H9 (cell line): ENCODE measurements around the gene MEIOSIN. TPM values are rescaled to one million over a fixed set of nuclear protein-coding genes. Genes with fewer than 3 reads are reported as not detected.

Source experiments
- DNase-seq: peaks from one replicate; pipeline ENCODE4 v3.0.0-alpha.2; 2017
- H2AFZ ChIP-seq: one replicate; pipeline ENCODE4 v1.6.1; 2013; ENCODE audit warnings: mild to moderate bottlenecking, low read length, control low read depth, moderate library complexity
- H2AK5ac ChIP-seq: 2 replicates; pipeline ENCODE4 v1.6.1; 2013; ENCODE audit warnings: low read length, control low read depth, mixed read lengths; ENCODE audit not compliant: insufficient read length
- H2BK120ac ChIP-seq: one replicate; pipeline ENCODE4 v1.6.1; 2013; ENCODE audit warnings: low read depth, mild to moderate bottlenecking, low read length, control low read depth, inconsistent platforms; ENCODE audit not compliant: poor library complexity, severe bottlenecking
- H2BK12ac ChIP-seq: 2 replicates; pipeline ENCODE4 v1.6.1; 2013; ENCODE audit warnings: low read length, control low read depth, mixed read lengths, low read depth; ENCODE audit not compliant: insufficient read length
- H2BK15ac ChIP-seq: 2 replicates; pipeline ENCODE4 v1.6.1; 2013; ENCODE audit warnings: low read depth, low read length, control low read depth
- H2BK20ac ChIP-seq: one replicate; pipeline ENCODE4 v1.6.1; 2013; ENCODE audit warnings: low read depth, mild to moderate bottlenecking, low read length, control low read depth, inconsistent platforms; ENCODE audit not compliant: poor library complexity, severe bottlenecking
- H2BK5ac ChIP-seq: 2 replicates; pipeline ENCODE4 v1.6.1; 2013; ENCODE audit warnings: low read length, control low read depth, mixed read lengths; ENCODE audit not compliant: insufficient read length
- H3K14ac ChIP-seq: 2 replicates; pipeline ENCODE4 v1.6.1; 2013; ENCODE audit warnings: low read length, control low read depth; ENCODE audit not compliant: insufficient read depth
- H3K18ac ChIP-seq: 2 replicates; pipeline ENCODE4 v1.6.1; 2013; ENCODE audit warnings: low read depth, mild to moderate bottlenecking, mixed read lengths, low read length, control low read depth; ENCODE audit not compliant: insufficient read length
- H3K23ac ChIP-seq: 2 replicates; pipeline ENCODE4 v1.6.1; 2013; ENCODE audit warnings: low read length, control low read depth, mixed read lengths, low read depth; ENCODE audit not compliant: insufficient read length
- H3K23me2 ChIP-seq: 2 replicates; pipeline ENCODE4 v1.6.1; 2013; ENCODE audit warnings: low read depth, mild to moderate bottlenecking, mixed read lengths, low read length, control low read depth; ENCODE audit not compliant: insufficient read length, poor library complexity, severe bottlenecking
- H3K27ac ChIP-seq: 2 replicates; pipeline ENCODE4 v1.5.1; 2013; ENCODE audit warnings: low read length, control low read depth, mixed read lengths, low read depth; ENCODE audit not compliant: insufficient read length
- H3K27me3 ChIP-seq: 2 replicates; pipeline ENCODE4 v1.6.1; 2013; ENCODE audit warnings: low read length, control low read depth, inconsistent platforms; ENCODE audit not compliant: insufficient read depth
- H3K4ac ChIP-seq: 2 replicates; pipeline ENCODE4 v1.6.1; 2013; ENCODE audit warnings: low read depth, mild to moderate bottlenecking, control low read depth, inconsistent platforms, low read length, moderate library complexity
- H3K4me1 ChIP-seq: 2 replicates; pipeline ENCODE4 v1.6.1; 2013; ENCODE audit warnings: low read length, control low read depth, inconsistent platforms; ENCODE audit not compliant: insufficient read depth
- H3K4me2 ChIP-seq: 2 replicates; pipeline ENCODE4 v1.6.1; 2013; ENCODE audit warnings: low read length, control low read depth, mixed read lengths; ENCODE audit not compliant: insufficient read length, insufficient read depth
- H3K56ac ChIP-seq: 2 replicates; pipeline ENCODE4 v1.6.1; 2013; ENCODE audit warnings: low read depth, mild to moderate bottlenecking, mixed read lengths, low read length, control low read depth; ENCODE audit not compliant: insufficient read length
- H3K79me1 ChIP-seq: 2 replicates; pipeline ENCODE4 v1.6.1; 2013; ENCODE audit warnings: low read depth, mild to moderate bottlenecking, moderate library complexity, low read length, control low read depth, inconsistent platforms; ENCODE audit not compliant: insufficient read depth, poor library complexity, severe bottlenecking
- H3K79me2 ChIP-seq: 2 replicates; pipeline ENCODE4 v1.6.1; 2013; ENCODE audit warnings: low read length, control low read depth, inconsistent platforms; ENCODE audit not compliant: insufficient read depth
- H3K9ac ChIP-seq: 2 replicates; pipeline ENCODE4 v1.6.1; 2013; ENCODE audit warnings: low read length, control low read depth, mixed read lengths; ENCODE audit not compliant: insufficient read length; ENCODE audit errors: extremely low read depth
- H3K9me3 ChIP-seq: one replicate; pipeline ENCODE4 v1.6.1; 2013; ENCODE audit warnings: low read depth, low read length, inconsistent platforms; ENCODE audit not compliant: control insufficient read depth
- H3T11ph ChIP-seq: one replicate; pipeline ENCODE4 v1.6.1; 2013; ENCODE audit warnings: mild to moderate bottlenecking, low read length, control low read depth, inconsistent platforms
- H4K20me1 ChIP-seq: one replicate; pipeline ENCODE4 v1.6.1; 2013; ENCODE audit not compliant: control insufficient read depth, insufficient read length, insufficient read depth
- H4K5ac ChIP-seq: 2 replicates; pipeline ENCODE4 v1.6.1; 2013; ENCODE audit warnings: low read depth, mild to moderate bottlenecking, mixed read lengths, low read length, control low read depth; ENCODE audit not compliant: insufficient read length
- H4K8ac ChIP-seq: replicated peaks from 2 replicates; pipeline ENCODE4 v1.6.1; 2013; ENCODE audit warnings: low read length, control low read depth, mixed read lengths, low read depth; ENCODE audit not compliant: insufficient read length
- H4K91ac ChIP-seq: 2 replicates; pipeline ENCODE4 v1.6.1; 2013; ENCODE audit warnings: low read depth, mild to moderate bottlenecking, moderate library complexity, mixed read lengths, low read length, control low read depth; ENCODE audit not compliant: insufficient read length
- H3K27ac Mint-ChIP-seq, 3 experiments: 2 replicates in 2 of 3; 3 replicates in 1 of 3; pipeline ENCODE4 v1.8.0; 2020 to 2021; ENCODE audit warnings: mixed read lengths in 3 of 3, mild to moderate bottlenecking in 1 of 3, moderate library complexity in 1 of 3
- H3K27me3 Mint-ChIP-seq: 2 replicates; pipeline ENCODE4 v1.8.0; 2021; ENCODE audit warnings: low read depth, mild to moderate bottlenecking, moderate library complexity, mixed read lengths
- H3K36me3 Mint-ChIP-seq, 3 experiments: 2 replicates in 2 of 3; 3 replicates in 1 of 3; pipeline ENCODE4 v1.8.0; 2020 to 2021; ENCODE audit warnings: low read depth in 3 of 3, mixed read lengths in 3 of 3; ENCODE audit not compliant: insufficient read depth in 1 of 3
- H3K4me1 Mint-ChIP-seq, 2 experiments: 2 replicates each; pipeline ENCODE4 v1.8.0; 2020; ENCODE audit warnings: mixed read lengths in 2 of 2
- H3K4me3 Mint-ChIP-seq, 2 experiments: 2 replicates in 1 of 2; 3 replicates in 1 of 2; pipeline ENCODE4 v1.8.0; 2020 to 2021; ENCODE audit warnings: mild to moderate bottlenecking in 2 of 2, mixed read lengths in 2 of 2, moderate library complexity in 1 of 2
- H3K9me3 Mint-ChIP-seq, 2 experiments: 2 replicates in 1 of 2; 3 replicates in 1 of 2; pipeline ENCODE4 v1.8.0; 2020; ENCODE audit warnings: mild to moderate bottlenecking in 2 of 2, mixed read lengths in 2 of 2, moderate library complexity in 1 of 2
- WGBS: extraction: QIAGEN DNeasy Blood & Tissue Kit; methylation state at CpG from one replicate; pipeline ENCODE4 v1.1.7; 2013; ENCODE audit warnings: missing lambda C conversion rate, low lambda C conversion rate, mixed read lengths; ENCODE audit not compliant: insufficient read length; ENCODE audit errors: extremely low coverage; 5-methylcytosine and 5-hydroxymethylcytosine counted together
- total RNA-seq: library from RNA; stranded (reverse); gene quantifications from 2 replicates; pipeline ENCODE4 v1.2.1, GENCODE V29; 2021
- TF ChIP-seq, protein P1 (sequence below): fragments of 200-600 bp; sonication (generic); conservative IDR thresholded peaks from 3 replicates; pipeline ENCODE4 v1.8.0; 2021; ENCODE audit warnings: antibody characterized with exemption, mild to moderate bottlenecking

Gene MEIOSIN
- total RNA-seq, 1 experiment from 2014 or later, result not detected

DNA sequence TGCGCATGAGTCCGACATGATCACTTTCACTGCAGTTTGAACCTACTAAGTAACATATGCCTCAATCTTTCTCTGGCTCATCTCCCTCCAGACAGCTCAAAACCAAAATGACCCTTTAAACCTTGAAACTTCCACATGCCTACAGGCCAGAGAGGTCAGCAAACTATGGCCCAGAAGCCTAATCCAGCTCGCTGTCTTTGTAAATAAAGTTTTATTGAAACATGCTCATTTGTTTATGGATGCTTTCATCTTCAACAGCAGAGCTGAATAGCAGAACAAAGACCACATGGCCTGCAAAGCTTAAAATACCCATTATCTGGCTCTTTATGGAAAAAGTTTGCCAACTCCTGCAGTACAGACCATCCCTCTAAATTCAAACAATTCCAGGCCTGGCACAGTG lies 18.1 kb upstream of the MEIOSIN start:
- H4K91ac ChIP-seq, result no peak overlapping the region
- H2BK120ac ChIP-seq, result no peak overlapping the region
- Mint-ChIP-seq H3K36me3 (peaks cover 17 to 30% (median 26%) of the 10 kb centered on the region in 3 experiments; a peak in 6 of 7 replicates), H3K4me1 (peaks cover 29 to 40% of the 10 kb centered on the region in 2 experiments), H3K4me3 (peak overlapping the region in 1 of 2 experiments; percentile 91; a peak in 2 of 5 replicates), H3K27ac (peak overlapping the region in 1 of 3 experiments; percentile 27; a peak in 2 of 7 replicates), H3K9me3 (no peaks in the 10 kb centered on the region), H3K27me3 (no peaks in the 10 kb centered on the region; the same call in 1 of the 2 replicates)
- H3K4ac ChIP-seq, result no peak overlapping the region
- no peak overlapping the region for H2BK12ac ChIP-seq
- H3K14ac ChIP-seq, result no peak overlapping the region
- WGBS, result no CpG with 5 or more reads among the region's 3 CpGs
- H2AK5ac ChIP-seq, result no peak overlapping the region
- no peak overlapping the region for H3T11ph ChIP-seq
- H4K20me1 ChIP-seq, result no peaks in the 10 kb centered on the region
- no peak overlapping the region for H2BK20ac ChIP-seq
- no peaks in the 10 kb centered on the region for H3K27me3 ChIP-seq
- no peak overlapping the region for H3K23ac ChIP-seq
- no peak overlapping the region for H3K18ac ChIP-seq
- no peak overlapping the region for H2AFZ ChIP-seq
- H2BK5ac ChIP-seq, result no peak overlapping the region
- peaks cover 12% of the 10 kb centered on the region; the same call in 1 of the 2 replicates for H3K79me2 ChIP-seq
- no peak for DNase-seq
- peaks cover 14% of the 10 kb centered on the region for H3K23me2 ChIP-seq
- H3K79me1 ChIP-seq, result no peaks in the 10 kb centered on the region
- no peak overlapping the region for H3K56ac ChIP-seq
- TF ChIP-seq, protein P1, sequence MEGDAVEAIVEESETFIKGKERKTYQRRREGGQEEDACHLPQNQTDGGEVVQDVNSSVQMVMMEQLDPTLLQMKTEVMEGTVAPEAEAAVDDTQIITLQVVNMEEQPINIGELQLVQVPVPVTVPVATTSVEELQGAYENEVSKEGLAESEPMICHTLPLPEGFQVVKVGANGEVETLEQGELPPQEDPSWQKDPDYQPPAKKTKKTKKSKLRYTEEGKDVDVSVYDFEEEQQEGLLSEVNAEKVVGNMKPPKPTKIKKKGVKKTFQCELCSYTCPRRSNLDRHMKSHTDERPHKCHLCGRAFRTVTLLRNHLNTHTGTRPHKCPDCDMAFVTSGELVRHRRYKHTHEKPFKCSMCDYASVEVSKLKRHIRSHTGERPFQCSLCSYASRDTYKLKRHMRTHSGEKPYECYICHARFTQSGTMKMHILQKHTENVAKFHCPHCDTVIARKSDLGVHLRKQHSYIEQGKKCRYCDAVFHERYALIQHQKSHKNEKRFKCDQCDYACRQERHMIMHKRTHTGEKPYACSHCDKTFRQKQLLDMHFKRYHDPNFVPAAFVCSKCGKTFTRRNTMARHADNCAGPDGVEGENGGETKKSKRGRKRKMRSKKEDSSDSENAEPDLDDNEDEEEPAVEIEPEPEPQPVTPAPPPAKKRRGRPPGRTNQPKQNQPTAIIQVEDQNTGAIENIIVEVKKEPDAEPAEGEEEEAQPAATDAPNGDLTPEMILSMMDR, result no peak
- H2BK15ac ChIP-seq, result no peak overlapping the region
- no peak overlapping the region for H3K4me2 ChIP-seq
- H4K8ac ChIP-seq, result no peak overlapping the region
- H3K9me3 ChIP-seq, result no peaks in the 10 kb centered on the region
- no peak overlapping the region for H3K9ac ChIP-seq
- no peaks in the 10 kb centered on the region for H3K4me1 ChIP-seq
- H4K5ac ChIP-seq, result no peak overlapping the region
- H3K27ac ChIP-seq, result no peak overlapping the region
